Lower leg skin (tissue), 3 donors: ENCODE data around the gene GRB14.

Experiments used
- POLR2A ChIP-seq, 2 donors: fragments of 450-650 bp; IDR thresholded peaks; one replicate each; pipeline ENCODE4 v1.6.1; 2016 to 2017; ENCODE audit warnings: antibody characterized with exemption in 2 of 2, mild to moderate bottlenecking in 1 of 2, moderate library complexity in 1 of 2
- TF ChIP-seq, protein P1 (sequence below), 3 donors: fragments of 450-650 bp; IDR thresholded peaks; one replicate each; pipeline ENCODE4 v1.5.1; 2016; ENCODE audit warnings: antibody characterized with exemption in 3 of 3, mild to moderate bottlenecking in 3 of 3, moderate library complexity in 2 of 3

DNA sequence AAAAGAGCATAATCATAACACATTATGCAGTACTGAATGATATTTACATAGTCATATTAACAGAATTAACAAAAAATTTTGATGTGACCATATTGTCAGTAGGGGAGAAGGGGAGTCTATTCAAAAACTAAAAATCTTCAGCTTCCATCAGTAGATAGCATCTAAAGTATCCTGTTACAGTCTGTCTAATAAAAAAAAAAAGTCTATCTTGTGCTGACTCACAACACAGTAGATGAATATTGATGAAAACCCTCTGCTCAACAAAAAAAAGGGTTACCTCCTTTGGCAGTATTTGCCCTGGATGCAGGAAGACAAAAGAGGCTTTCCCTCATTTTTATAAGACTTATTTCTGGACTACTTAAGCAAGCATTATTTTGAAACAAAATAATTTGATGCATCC, 27.3 kb downstream of the GRB14 start:
- TF ChIP-seq POLR2A (IDR thresholded peaks at IDR 0.05), result no peak
- TF ChIP-seq, protein P1, sequence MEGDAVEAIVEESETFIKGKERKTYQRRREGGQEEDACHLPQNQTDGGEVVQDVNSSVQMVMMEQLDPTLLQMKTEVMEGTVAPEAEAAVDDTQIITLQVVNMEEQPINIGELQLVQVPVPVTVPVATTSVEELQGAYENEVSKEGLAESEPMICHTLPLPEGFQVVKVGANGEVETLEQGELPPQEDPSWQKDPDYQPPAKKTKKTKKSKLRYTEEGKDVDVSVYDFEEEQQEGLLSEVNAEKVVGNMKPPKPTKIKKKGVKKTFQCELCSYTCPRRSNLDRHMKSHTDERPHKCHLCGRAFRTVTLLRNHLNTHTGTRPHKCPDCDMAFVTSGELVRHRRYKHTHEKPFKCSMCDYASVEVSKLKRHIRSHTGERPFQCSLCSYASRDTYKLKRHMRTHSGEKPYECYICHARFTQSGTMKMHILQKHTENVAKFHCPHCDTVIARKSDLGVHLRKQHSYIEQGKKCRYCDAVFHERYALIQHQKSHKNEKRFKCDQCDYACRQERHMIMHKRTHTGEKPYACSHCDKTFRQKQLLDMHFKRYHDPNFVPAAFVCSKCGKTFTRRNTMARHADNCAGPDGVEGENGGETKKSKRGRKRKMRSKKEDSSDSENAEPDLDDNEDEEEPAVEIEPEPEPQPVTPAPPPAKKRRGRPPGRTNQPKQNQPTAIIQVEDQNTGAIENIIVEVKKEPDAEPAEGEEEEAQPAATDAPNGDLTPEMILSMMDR (IDR thresholded peaks at IDR 0.05), result no peak
